Measurements from ENCODE around the gene KLK10.

Gene KLK10

DNA sequence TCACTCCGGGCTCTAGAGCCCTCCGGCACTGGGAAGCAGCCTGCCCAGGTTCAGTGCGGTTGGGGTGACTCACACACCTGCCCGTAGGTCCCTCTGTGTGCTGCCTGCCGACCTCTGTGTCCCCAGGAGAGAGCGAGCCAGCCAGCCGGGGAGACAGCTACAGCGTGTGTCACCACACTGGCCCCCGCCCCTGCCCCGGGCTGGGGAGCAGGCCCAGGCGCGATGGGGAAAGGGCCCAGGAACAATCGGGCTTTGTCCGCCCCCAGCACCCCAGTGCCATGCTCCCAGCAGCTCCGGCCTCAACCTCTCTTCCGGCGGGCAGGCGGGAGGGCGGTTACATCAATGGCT lies 50.1 kb downstream of the KLK10 start, which contains the start of gene KLK6:
KLK6 (minus strand) TSS at position 179 of the 348 bp plus-strand sequence. CDS start 1,487 bp downstream, outside the sequence.
- TF ChIP-seq, protein P1, sequence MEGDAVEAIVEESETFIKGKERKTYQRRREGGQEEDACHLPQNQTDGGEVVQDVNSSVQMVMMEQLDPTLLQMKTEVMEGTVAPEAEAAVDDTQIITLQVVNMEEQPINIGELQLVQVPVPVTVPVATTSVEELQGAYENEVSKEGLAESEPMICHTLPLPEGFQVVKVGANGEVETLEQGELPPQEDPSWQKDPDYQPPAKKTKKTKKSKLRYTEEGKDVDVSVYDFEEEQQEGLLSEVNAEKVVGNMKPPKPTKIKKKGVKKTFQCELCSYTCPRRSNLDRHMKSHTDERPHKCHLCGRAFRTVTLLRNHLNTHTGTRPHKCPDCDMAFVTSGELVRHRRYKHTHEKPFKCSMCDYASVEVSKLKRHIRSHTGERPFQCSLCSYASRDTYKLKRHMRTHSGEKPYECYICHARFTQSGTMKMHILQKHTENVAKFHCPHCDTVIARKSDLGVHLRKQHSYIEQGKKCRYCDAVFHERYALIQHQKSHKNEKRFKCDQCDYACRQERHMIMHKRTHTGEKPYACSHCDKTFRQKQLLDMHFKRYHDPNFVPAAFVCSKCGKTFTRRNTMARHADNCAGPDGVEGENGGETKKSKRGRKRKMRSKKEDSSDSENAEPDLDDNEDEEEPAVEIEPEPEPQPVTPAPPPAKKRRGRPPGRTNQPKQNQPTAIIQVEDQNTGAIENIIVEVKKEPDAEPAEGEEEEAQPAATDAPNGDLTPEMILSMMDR (IDR thresholded peaks at IDR 0.05; ENCODE audit: borderline replicate concordance, insufficient read depth, low read depth, low read length) = no peak
- no peak within 1 kb of the TSS for H3K4me3 ChIP-seq (ENCODE audit: low read depth, low read length)

DNA sequence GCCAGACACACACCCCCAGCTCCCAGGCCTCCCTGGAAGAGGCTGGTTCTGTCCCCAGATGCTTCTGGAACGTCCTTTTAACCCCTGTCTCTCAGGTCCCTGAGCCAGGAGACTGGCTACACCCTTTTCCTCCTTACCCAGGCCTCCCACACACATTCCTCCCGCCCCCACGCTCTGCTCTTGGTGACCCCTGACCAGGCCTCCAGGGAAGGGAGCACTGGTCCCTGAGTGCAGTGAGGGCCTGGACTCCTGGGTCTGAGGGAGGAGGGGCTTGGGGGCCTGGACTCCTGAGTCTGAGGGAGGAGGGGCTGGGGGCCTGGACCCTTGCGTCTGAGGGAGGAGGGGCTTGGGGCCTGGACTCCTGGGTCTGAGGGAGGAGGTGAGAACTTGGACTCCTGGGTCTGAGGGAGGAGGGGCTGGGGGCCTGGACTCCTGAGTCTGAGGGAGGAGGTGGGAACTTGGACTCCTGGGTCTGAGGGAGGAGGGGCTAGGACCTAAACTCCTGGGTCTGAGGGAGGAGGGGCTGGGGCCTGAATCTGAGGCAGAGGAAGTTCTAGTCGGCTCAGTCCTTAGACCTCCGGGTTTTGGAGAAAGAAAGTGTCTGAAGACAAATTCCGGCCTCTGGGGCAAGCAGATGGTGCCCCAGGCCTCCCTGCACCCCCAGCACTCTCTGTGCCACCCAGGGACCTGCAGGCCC lies 50.6 kb downstream of the KLK10 start:
- no peak overlapping the region for H3K4me3 ChIP-seq (ENCODE audit: low read depth, low read length)
- TF ChIP-seq, protein P1 (IDR thresholded peaks at IDR 0.05; ENCODE audit: borderline replicate concordance, insufficient read depth, low read depth, low read length) = no peak

DNA sequence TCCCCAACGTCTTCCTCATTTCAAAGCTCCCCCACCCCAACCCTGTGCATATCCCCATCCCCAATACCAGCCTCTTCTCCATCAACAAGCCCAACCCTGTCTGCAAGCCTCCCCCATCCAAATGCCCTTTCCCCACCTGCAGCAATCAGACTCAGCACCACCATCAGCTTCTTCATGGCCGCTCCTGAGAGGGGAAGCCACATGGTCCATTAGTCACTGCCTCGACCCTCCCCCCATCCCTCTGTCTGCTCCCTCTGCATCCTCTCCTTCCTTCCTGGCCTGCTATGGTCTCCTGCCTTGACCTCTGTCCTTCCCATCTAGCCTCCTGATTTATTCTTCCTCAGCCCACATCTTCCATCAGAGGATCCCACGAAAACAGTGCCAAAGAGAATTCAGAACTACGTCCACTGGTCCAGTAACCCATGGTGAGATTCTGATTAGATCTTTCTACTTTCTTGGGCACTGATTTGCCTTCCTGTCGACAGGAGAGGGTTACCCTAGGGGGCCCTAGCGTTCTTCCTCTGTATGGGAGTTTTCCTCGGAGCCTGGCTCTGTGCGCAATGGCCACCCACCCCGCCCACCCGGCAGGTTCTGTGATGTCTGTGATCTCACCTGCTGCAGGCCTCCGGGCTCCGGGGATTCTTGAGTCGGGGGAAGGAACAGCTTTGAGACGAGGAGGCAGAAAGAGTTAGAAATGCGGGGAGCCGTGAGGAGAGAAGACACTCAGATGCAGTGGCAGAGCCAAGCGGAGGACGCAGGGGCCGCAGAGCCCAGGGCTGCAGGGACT lies 51.4 kb downstream of the KLK10 start:
- H3K4me3 ChIP-seq (ENCODE audit: low read depth, low read length) = no peak overlapping the region
- TF ChIP-seq, protein P1 (IDR thresholded peaks at IDR 0.05; ENCODE audit: borderline replicate concordance, insufficient read depth, low read depth, low read length) = no peak

DNA sequence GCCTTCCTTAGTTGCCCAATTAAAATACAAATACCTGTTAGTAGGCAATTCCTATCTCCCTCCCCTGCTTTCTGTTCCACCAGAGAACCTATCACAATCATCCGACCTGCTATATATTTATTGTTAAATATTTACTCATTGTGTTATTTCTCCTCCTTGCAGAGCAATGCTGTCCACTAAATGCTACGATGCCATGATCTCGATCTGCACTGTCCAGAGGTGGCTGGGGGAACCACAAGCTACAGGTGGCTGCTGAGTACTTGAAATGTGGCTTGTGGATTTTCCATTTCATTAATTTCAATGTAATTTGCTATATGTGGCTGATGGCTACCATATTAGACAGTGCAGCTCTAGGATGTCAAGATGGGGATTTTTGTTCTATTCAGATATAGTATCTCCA lies 55.2 kb downstream of the KLK10 start:
- H3K4me3 ChIP-seq (ENCODE audit: low read depth, low read length) = no peak overlapping the region
- TF ChIP-seq, protein P1 (IDR thresholded peaks at IDR 0.05; ENCODE audit: borderline replicate concordance, insufficient read depth, low read depth, low read length) = no peak

DNA sequence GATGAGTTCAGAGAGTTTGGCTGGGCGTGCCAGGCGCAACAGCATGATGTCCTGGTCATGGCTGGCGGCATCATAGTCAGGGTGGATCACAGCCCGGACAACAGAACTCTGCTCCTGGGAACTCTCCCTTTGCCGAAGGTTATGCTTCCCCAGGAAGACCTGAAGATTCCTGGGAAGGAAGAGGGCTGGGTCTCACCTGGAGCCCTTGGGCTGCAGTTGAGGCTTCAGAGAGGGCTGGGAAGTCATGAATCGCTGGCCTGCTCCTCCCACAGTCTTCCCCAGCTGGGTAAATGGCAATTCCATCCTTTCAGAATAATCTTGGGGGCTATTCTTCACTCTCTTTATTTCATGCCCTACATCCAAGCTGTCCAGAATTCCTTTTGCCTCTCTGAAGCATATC lies 56.1 kb downstream of the KLK10 start:
- no peak overlapping the region for H3K4me3 ChIP-seq (ENCODE audit: low read depth, low read length)
- TF ChIP-seq, protein P1 (IDR thresholded peaks at IDR 0.05; ENCODE audit: borderline replicate concordance, insufficient read depth, low read depth, low read length) = no peak
